Measurements from ENCODE around the gene PPP2R5D.

The PPP2R5D gene

DNA sequence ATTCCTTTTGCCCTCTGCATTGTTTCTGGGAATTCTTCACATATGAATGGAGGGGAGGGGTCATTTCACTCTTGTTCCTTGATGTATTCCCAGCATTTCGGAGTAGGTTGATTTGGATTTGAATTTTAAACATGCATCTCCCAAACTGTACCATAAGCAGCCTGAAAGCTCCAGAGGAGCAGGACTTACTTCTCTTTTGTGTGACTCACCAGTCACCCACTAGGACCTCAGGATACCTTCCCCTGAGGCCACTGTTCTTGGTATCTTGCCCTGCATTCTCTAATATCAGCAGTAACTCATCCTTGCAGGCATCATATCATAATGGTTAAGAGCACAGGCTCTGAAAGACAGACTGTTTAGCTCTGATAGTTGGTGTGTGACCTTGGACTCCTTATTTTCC lies 74.2 kb downstream of the PPP2R5D start:
- TF ChIP-seq, protein P1, sequence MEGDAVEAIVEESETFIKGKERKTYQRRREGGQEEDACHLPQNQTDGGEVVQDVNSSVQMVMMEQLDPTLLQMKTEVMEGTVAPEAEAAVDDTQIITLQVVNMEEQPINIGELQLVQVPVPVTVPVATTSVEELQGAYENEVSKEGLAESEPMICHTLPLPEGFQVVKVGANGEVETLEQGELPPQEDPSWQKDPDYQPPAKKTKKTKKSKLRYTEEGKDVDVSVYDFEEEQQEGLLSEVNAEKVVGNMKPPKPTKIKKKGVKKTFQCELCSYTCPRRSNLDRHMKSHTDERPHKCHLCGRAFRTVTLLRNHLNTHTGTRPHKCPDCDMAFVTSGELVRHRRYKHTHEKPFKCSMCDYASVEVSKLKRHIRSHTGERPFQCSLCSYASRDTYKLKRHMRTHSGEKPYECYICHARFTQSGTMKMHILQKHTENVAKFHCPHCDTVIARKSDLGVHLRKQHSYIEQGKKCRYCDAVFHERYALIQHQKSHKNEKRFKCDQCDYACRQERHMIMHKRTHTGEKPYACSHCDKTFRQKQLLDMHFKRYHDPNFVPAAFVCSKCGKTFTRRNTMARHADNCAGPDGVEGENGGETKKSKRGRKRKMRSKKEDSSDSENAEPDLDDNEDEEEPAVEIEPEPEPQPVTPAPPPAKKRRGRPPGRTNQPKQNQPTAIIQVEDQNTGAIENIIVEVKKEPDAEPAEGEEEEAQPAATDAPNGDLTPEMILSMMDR (IDR thresholded peaks at IDR 0.05; ENCODE audit: insufficient read depth, low read length, poor library complexity, severe bottlenecking) = no peak
- H3K36me3 ChIP-seq (ENCODE audit: control insufficient read depth, insufficient read depth, low read length) = peaks cover 10% of the 10 kb centered on the region
- no peaks in the 10 kb centered on the region for H3K27me3 ChIP-seq (replicated peaks; ENCODE audit: control insufficient read depth, insufficient read depth, low read length)
- H3K4me3 ChIP-seq (replicated peaks; ENCODE audit: low read depth, low read length) = peak overlapping the region; percentile 75
- DNase-seq (ENCODE audit: extremely low read depth, insufficient read length) = no peak

DNA sequence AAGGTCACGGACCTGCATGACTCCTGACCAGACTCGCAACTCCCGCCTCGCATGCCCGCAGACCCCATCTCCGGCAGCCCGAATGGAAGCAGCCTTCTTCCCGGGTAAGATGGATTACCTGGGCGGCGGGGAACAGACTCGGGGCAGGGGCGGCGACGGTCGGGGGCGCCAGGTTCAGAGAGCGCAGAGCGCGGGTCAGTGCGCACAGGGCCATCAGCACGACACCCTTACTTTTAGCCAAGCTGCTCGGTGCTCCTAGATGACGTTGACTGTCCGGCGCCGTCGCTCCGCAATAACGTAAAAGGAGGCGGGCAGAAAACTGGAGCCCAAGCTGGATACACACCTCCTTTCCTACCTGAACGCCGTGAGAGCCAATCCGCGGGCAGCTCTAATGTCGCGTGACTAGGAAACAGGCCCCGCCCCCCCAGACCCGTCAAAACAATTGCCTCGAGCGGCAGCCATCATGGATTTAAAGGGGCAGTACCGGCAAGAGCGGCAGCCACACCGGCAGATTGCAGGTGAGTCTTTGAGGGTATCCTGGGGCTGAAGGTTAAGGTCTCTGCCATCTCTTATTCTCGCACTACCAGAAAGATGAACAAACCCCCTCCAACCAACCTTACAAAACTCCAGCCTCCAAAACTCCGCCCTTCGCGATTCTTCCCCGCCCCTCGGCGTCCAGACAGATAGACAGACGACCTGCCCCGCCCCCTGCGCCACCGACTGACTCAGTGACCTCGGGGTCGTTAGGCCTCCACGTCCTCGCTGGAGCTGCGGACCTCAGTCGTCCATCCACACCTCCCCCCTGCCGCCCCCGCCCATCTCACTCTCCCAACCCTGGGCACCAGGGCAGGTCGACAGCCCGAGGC lies 75.0 kb downstream of the PPP2R5D start, which contains the start of the genes KLC4 and MRPL2:
Gene KLC4, plus strand, starts transcription at position 464 of the 866 bp plus-strand sequence. CDS start 1,705 bp downstream, outside the sequence.
Gene MRPL2, minus strand, starts transcription at position 267 of the 866 bp plus-strand sequence. Its CDS starts 53 bp downstream, at position 214.
- Histone ChIP-seq H3K27me3 (replicated peaks; ENCODE audit: control insufficient read depth, insufficient read depth, low read length) (no peaks in the 10 kb centered on the region), H3K4me3 (replicated peaks; ENCODE audit: low read depth, low read length) (peak within 1 kb of the TSS; percentile 75), H3K36me3 (ENCODE audit: control insufficient read depth, insufficient read depth, low read length) (peaks cover 10% of the 10 kb centered on the region)
- TF ChIP-seq, protein P1 (IDR thresholded peaks at IDR 0.05; ENCODE audit: insufficient read depth, low read length, poor library complexity, severe bottlenecking) = no peak
- DNase-seq (ENCODE audit: extremely low read depth, insufficient read length) = peak; percentile 94

DNA sequence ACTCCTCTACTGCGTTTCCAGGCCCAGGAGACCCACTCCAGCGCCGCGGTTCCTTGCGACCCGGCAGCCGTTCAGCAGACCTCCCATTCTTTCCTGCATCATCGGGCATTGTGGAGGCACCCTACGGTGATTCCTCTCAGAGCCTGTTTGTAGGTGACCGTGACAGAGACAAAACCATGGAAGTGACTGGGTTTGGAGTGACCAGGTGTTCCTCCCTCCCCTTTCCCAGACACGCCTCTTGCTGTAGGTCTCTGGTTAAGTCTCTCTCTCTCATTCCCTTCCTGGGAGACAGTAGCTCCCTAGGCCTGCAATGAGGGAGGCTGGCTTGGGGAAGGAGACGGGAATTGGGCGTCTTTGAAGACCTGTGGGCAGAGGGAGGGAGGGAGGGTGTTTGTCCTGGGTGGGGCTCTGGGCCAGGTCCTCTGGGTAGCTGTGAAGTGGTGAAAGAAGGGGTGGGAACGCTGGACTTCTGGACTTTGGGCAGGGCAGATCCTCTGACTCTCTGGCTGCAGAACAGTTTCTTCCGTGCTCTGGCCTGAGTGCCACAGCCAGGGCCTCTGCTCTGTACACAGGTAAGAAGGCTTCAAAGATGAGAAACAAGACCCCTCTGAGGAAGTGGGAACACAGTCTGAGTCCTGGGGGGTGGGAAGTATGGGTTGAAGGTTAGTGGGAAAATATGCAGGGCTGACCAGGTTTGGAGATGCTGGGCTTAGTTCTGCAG lies 75.8 kb downstream of the PPP2R5D start:
- Histone ChIP-seq H3K36me3 (ENCODE audit: control insufficient read depth, insufficient read depth, low read length) (peaks cover 10% of the 10 kb centered on the region), H3K27me3 (replicated peaks; ENCODE audit: control insufficient read depth, insufficient read depth, low read length) (no peaks in the 10 kb centered on the region), H3K4me3 (replicated peaks; ENCODE audit: low read depth, low read length) (peak overlapping the region; percentile 75)
- DNase-seq (ENCODE audit: extremely low read depth, insufficient read length) = no peak
- TF ChIP-seq, protein P1 (IDR thresholded peaks at IDR 0.05; ENCODE audit: insufficient read depth, low read length, poor library complexity, severe bottlenecking) = no peak

DNA sequence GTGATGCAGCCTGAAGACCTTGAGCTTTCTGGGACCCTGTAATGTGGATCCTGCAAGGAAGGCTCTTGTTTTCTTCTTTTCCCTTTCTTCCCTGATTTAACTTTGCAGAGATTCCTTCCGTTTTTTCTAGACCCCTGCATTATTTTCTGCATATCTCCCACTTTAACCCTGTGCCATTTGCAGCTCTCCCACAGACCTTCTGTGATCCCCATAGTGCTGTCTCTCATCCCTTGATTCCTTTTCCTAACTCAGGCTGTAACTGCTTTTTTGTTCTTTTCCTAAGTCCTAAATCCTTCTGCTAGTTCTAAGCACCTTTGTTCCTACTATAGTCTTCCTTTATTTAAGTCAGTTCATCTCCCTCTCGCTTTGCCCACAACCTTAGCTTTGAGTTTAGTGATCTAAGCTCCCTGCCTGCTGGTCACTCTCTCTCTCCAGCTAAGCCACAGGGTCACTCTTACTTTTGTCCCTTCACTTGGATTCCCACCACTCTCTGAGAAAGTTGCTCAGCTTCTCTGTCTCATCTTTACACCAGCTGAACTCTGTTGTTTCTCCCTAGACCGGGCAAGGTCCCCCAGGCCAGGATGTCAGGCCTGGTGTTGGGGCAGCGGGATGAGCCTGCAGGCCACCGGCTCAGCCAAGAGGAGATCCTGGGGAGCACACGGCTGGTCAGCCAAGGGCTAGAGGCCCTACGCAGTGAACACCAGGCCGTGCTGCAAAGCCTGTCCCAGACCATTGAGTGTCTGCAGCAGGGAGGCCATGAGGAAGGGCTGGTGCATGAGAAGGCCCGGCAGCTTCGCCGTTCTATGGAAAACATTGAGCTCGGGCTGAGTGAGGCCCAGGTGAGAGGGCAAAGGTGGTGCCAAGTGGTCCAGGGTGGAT lies 76.6 kb downstream of the PPP2R5D start:
- H3K27me3 ChIP-seq (replicated peaks; ENCODE audit: control insufficient read depth, insufficient read depth, low read length) = no peaks in the 10 kb centered on the region
- no peak overlapping the region for H3K4me3 ChIP-seq (replicated peaks; ENCODE audit: low read depth, low read length)
- TF ChIP-seq, protein P1 (IDR thresholded peaks at IDR 0.05; ENCODE audit: insufficient read depth, low read length, poor library complexity, severe bottlenecking) = no peak
- peaks cover 5% of the 10 kb centered on the region for H3K36me3 ChIP-seq (ENCODE audit: control insufficient read depth, insufficient read depth, low read length)
- DNase-seq (ENCODE audit: extremely low read depth, insufficient read length) = no peak

DNA sequence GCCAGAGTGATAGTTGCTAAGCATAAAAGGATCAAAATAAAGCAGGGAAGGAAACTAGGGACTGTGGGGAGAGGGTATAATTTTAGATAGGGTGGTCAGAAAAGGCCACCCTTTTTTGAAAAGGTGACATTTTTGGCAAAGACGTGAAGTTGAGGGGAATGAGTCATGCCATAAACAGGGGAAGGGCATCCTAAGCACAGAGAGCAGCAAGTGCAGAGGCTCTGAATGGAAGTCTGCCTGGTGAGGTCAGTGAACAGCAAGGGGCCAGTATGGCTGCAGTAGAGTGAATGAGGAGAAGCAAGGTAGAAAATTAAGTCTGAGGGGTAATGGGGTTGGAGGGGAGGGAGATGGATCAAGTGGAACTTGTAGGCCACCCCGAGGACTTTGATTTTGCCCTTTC lies 77.5 kb downstream of the PPP2R5D start:
- no peak for DNase-seq (ENCODE audit: extremely low read depth, insufficient read length)
- H3K4me3 ChIP-seq (replicated peaks; ENCODE audit: low read depth, low read length) = no peak overlapping the region
- H3K36me3 ChIP-seq (ENCODE audit: control insufficient read depth, insufficient read depth, low read length) = peaks cover 4% of the 10 kb centered on the region
- no peaks in the 10 kb centered on the region for H3K27me3 ChIP-seq (replicated peaks; ENCODE audit: control insufficient read depth, insufficient read depth, low read length)
- TF ChIP-seq, protein P1 (IDR thresholded peaks at IDR 0.05; ENCODE audit: insufficient read depth, low read length, poor library complexity, severe bottlenecking) = no peak

Measured in GM06990 (cell line).